Inferior parietal cortex (tissue), 1 donor: ENCODE data around the gene SCYGR5.
"Not testable (repeated sequence)": the region's sequence is repeated elsewhere in the genome, so short reads cannot be mapped to it uniquely, and the experiment has no call there.

Source experiments
- DNase-seq: peaks from one replicate; pipeline ENCODE4 v3.0.0-alpha.2; 2016; ENCODE audit errors: extremely low spot score

Gene SCYGR5

GRCh38 chr2:227673620-227674019 lies 7.0 kb downstream of the SCYGR5 start:
- not testable (repeated sequence) for DNase-seq

- no peak for DNase-seq
Observed at GRCh38 chr2:227674485-227674884, 7.9 kb downstream of the SCYGR5 start.

GRCh38 chr2:227677928-227678327 lies 11.3 kb downstream of the SCYGR5 start:
- no peak for DNase-seq

- no peak for DNase-seq
Observed at GRCh38 chr2:227684258-227684657, 17.7 kb downstream of the SCYGR5 start.

GRCh38 chr2:227687189-227687588 lies 20.6 kb downstream of the SCYGR5 start:
- no peak for DNase-seq

GRCh38 chr2:227696990-227697679 lies 30.5 kb downstream of the SCYGR5 start:
- DNase-seq: no peak

GRCh38 chr2:227701556-227701955 lies 35.0 kb downstream of the SCYGR5 start:
- no peak for DNase-seq

GRCh38 chr2:227703280-227703732 lies 36.7 kb downstream of the SCYGR5 start:
- DNase-seq: no peak

GRCh38 chr2:227703961-227704360 lies 37.4 kb downstream of the SCYGR5 start:
- DNase-seq: no peak

- DNase-seq: no peak
Observed at GRCh38 chr2:227706859-227707258, 40.3 kb downstream of the SCYGR5 start.

GRCh38 chr2:227707390-227707789 lies 40.8 kb downstream of the SCYGR5 start:
- no peak for DNase-seq

GRCh38 chr2:227710986-227711385 lies 44.4 kb downstream of the SCYGR5 start:
- DNase-seq: no peak

GRCh38 chr2:227713291-227713690 lies 46.7 kb downstream of the SCYGR5 start:
- DNase-seq: no peak

GRCh38 chr2:227716501-227716900 lies 49.9 kb downstream of the SCYGR5 start:
- no peak for DNase-seq
